ENCODE measurements around the gene SHMT1.

- TF ChIP-seq POLR2A (IDR thresholded peaks at IDR 0.05) (no peak), CTCF (IDR thresholded peaks at IDR 0.05) (no peak)
Observed at GRCh38 chr17:18318117-18318516, 45.2 kb downstream of the SHMT1 start.

Data from thyroid gland (tissue), 4 donors.